ENCODE measurements around the gene PTPRN2. TPM values are rescaled to one million over a fixed set of nuclear protein-coding genes. Genes with fewer than 3 reads are reported as not detected.

Gene PTPRN2
- total RNA-seq, 1 experiment from 2014 or later: 2.1 TPM

GRCh38 chr7:157515342-157516041, 1072.1 kb downstream of the PTPRN2 start:
- Histone ChIP-seq H3K9ac (ENCODE audit: low read length) (no peak overlapping the region), H2AFZ (ENCODE audit: low read depth, low read length, poor library complexity, severe bottlenecking) (no peak overlapping the region), H3K4me2 (ENCODE audit: low read length) (no peak overlapping the region), H3K27ac (ENCODE audit: low read depth, low read length) (no peak overlapping the region), H3K9me3 (ENCODE audit: control insufficient read depth in 1 of 2, insufficient read depth in 1 of 2, low read depth in 1 of 2, low read length in 2 of 2) (no peaks in the 10 kb centered on the region), H3K9me2 (ENCODE audit: insufficient read depth) (no peaks in the 10 kb centered on the region), H3K79me2 (ENCODE audit: insufficient read depth, low read length) (no peaks in the 10 kb centered on the region), H3K36me3 (ENCODE audit: control insufficient read depth in 1 of 2, insufficient read depth in 2 of 2, low read length in 2 of 2) (no peaks in the 10 kb centered on the region), H3K4me1 (ENCODE audit: control insufficient read depth in 1 of 2, insufficient read depth in 2 of 2, low read length in 2 of 2) (no peaks in the 10 kb centered on the region), H3K27me3 (ENCODE audit: insufficient read depth, low read length) (no peaks in the 10 kb centered on the region), H4K20me1 (ENCODE audit: insufficient read depth) (no peaks in the 10 kb centered on the region), H3K4me3 (replicated peaks in 1 of 2; ENCODE audit: low read depth in 1 of 2, low read length in 2 of 2) (no peak overlapping the region)
- no peak for DNase-seq (ENCODE audit: low read depth, low spot score)
- CTCF ChIA-PET: no interaction called here
- RAD21 ChIA-PET (ENCODE audit: low non-redundant PET in 1 of 2, low total read pairs in 2 of 2, uncharacterized antibody in 2 of 2, unreplicated experiment in 2 of 2): no interaction called here
- peak; percentile 37; the same call in 1 of the 2 replicates for ATAC-seq
- POLR2A ChIA-PET: no interaction called here
- TF ChIP-seq JUND (IDR thresholded peaks at IDR 0.05): no peak
- TF ChIP-seq SRF (IDR thresholded peaks at IDR 0.05; ENCODE audit: low read depth): no peak
- TF ChIP-seq SP1 (IDR thresholded peaks at IDR 0.05; ENCODE audit: low read depth): no peak
- no peak for TF ChIP-seq POLR2A (IDR thresholded peaks at IDR 0.05; ENCODE audit: borderline replicate concordance, extremely low read depth, insufficient read depth, insufficient read length)
- intact Hi-C loops (cut with micrococcal nuclease): no loop called here
- BruUV-seq (replicated peaks): no TSS peak

GRCh38 chr7:157514746-157515145, 1072.9 kb downstream of the PTPRN2 start:
- CTCF ChIA-PET: no interaction called here
- POLR2A ChIA-PET: no interaction called here
- H3K4me1 ChIP-seq (ENCODE audit: control insufficient read depth in 1 of 2, insufficient read depth in 2 of 2, low read length in 2 of 2): no peaks in the 10 kb centered on the region
- no peaks in the 10 kb centered on the region for H3K36me3 ChIP-seq (ENCODE audit: control insufficient read depth in 1 of 2, insufficient read depth in 2 of 2, low read length in 2 of 2)
- ATAC-seq (no peak), DNase-seq (ENCODE audit: low read depth, low spot score) (no peak)
- H3K9me2 ChIP-seq (ENCODE audit: insufficient read depth): no peaks in the 10 kb centered on the region
- H3K27me3 ChIP-seq (ENCODE audit: insufficient read depth, low read length): peaks cover under 1% of the 10 kb centered on the region; the same call in 1 of the 2 replicates
- H4K20me1 ChIP-seq (ENCODE audit: insufficient read depth): no peaks in the 10 kb centered on the region
- RAD21 ChIA-PET (ENCODE audit: low non-redundant PET in 1 of 2, low total read pairs in 2 of 2, uncharacterized antibody in 2 of 2, unreplicated experiment in 2 of 2): no interaction called here
- H3K9me3 ChIP-seq (ENCODE audit: control insufficient read depth in 1 of 2, insufficient read depth in 1 of 2, low read depth in 1 of 2, low read length in 2 of 2): no peaks in the 10 kb centered on the region
- no peak overlapping the region for H2AFZ ChIP-seq (ENCODE audit: low read depth, low read length, poor library complexity, severe bottlenecking)
- H3K9ac ChIP-seq (ENCODE audit: low read length): no peak overlapping the region
- no peak overlapping the region for H3K27ac ChIP-seq (ENCODE audit: low read depth, low read length)
- no peak overlapping the region for H3K4me2 ChIP-seq (ENCODE audit: low read length)
- BruUV-seq (replicated peaks): no TSS peak
- H3K79me2 ChIP-seq (ENCODE audit: insufficient read depth, low read length): no peaks in the 10 kb centered on the region
- H3K4me3 ChIP-seq (replicated peaks in 1 of 2; ENCODE audit: low read depth in 1 of 2, low read length in 2 of 2): no peak overlapping the region
- intact Hi-C loops (cut with micrococcal nuclease): no loop called here
- TF ChIP-seq ZFX (IDR thresholded peaks at IDR 0.05): no peak
- no peak for TF ChIP-seq ZBTB33 (IDR thresholded peaks at IDR 0.05; ENCODE audit: extremely low read depth, insufficient replicate concordance, low read length)
